H1 (cell line): ENCODE results near the gene SLC22A31. TPM values are rescaled to one million over a fixed set of nuclear protein-coding genes. Genes with fewer than 3 reads are reported as not detected.

ENCODE experiments used
- CTCF ChIA-PET: fragments of 300-600 bp; sonication (Branson Sonifier 250); formaldehyde crosslinking; loops from one replicate; lab custom pipeline; 2021; ENCODE audit not compliant: partially characterized antibody; lab: Charles Lee
- POLR2A ChIA-PET: fragments of 300-600 bp; sonication (Branson Sonifier 250); formaldehyde crosslinking; loops from one replicate; lab custom pipeline; 2021; ENCODE audit warnings: inconsistent platforms; ENCODE audit not compliant: partially characterized antibody; lab: Charles Lee
- DNase-seq, 2 experiments: peaks; one replicate each; pipeline versions ENCODE4 v3.0.0 to v3.0.0-alpha.2; 2010 to 2022; ENCODE audit warnings: low spot score in 2 of 2, low read depth in 1 of 2, mixed read lengths in 1 of 2
- FAIRE-seq: peaks from 2 replicates; lab custom pipeline; 2011; peaks lifted over from hg19 to GRCh38; lab: Jason Lieb, UNC
- H2AFZ ChIP-seq: 2 replicates; pipeline ENCODE4 v1.8.1; 2012; ENCODE audit warnings: low read length, inconsistent platforms
- H2AK5ac ChIP-seq: 2 replicates; pipeline ENCODE4 v1.6.1; 2013; ENCODE audit warnings: low read depth, low read length
- H2BK120ac ChIP-seq: replicated peaks from 2 replicates; pipeline ENCODE3; 2013; ENCODE audit warnings: low read depth, low read length, inconsistent platforms
- H2BK12ac ChIP-seq: 2 replicates; pipeline ENCODE4 v1.6.1; 2013; ENCODE audit warnings: low read depth, low read length
- H2BK15ac ChIP-seq: 2 replicates; pipeline ENCODE4 v1.6.1; 2013; ENCODE audit warnings: low read length
- H2BK20ac ChIP-seq: 2 replicates; pipeline ENCODE4 v1.6.1; 2013; ENCODE audit warnings: low read length
- H2BK5ac ChIP-seq: 2 replicates; pipeline ENCODE4 v1.6.1; 2013; ENCODE audit warnings: low read depth, low read length
- H3K14ac ChIP-seq: 2 replicates; pipeline ENCODE4 v1.6.1; 2013; ENCODE audit warnings: inconsistent platforms; ENCODE audit not compliant: insufficient read length
- H3K18ac ChIP-seq: 2 replicates; pipeline ENCODE4 v1.6.1; 2013; ENCODE audit warnings: low read length; ENCODE audit errors: extremely low read depth
- H3K23ac ChIP-seq: 2 replicates; pipeline ENCODE4 v1.6.1; 2013; ENCODE audit warnings: inconsistent platforms; ENCODE audit not compliant: insufficient read length
- H3K23me2 ChIP-seq: 2 replicates; pipeline ENCODE4 v1.6.1; 2013; ENCODE audit warnings: low read depth, low read length
- H3K27ac ChIP-seq: 2 replicates; pipeline ENCODE4 v1.6.1; 2011; ENCODE audit warnings: low read depth, low read length, inconsistent platforms
- H3K27me3 ChIP-seq, 4 experiments: replicated peaks in 1 of 4; 1 replicate in 1 of 4; 2 replicates in 3 of 4; pipeline versions ENCODE4 v1.6.1 to v1.8.1; 2011 to 2013; ENCODE audit warnings: low read length in 3 of 4, mild to moderate bottlenecking in 3 of 4, inconsistent platforms in 2 of 4, mixed read lengths in 2 of 4, moderate library complexity in 1 of 4; ENCODE audit not compliant: control insufficient read depth in 3 of 4, insufficient read depth in 3 of 4; ENCODE audit errors: extremely low read depth in 1 of 4
- H3K36me3 ChIP-seq, 4 experiments: 2 replicates each; pipeline versions ENCODE4 v1.6.1 to v1.8.1; 2011 to 2013; ENCODE audit warnings: mild to moderate bottlenecking in 4 of 4, low read length in 3 of 4, moderate library complexity in 2 of 4, control low read depth in 1 of 4, inconsistent platforms in 1 of 4; ENCODE audit not compliant: insufficient read depth in 4 of 4, control insufficient read depth in 2 of 4
- H3K4ac ChIP-seq: replicated peaks from 2 replicates; pipeline ENCODE3; 2013; ENCODE audit warnings: low read length, low read depth, mixed read lengths, inconsistent platforms; ENCODE audit not compliant: insufficient read length
- H3K4me1 ChIP-seq, 4 experiments: replicated peaks in 1 of 4; 1 replicate in 1 of 4; 2 replicates in 3 of 4; pipeline versions ENCODE4 v1.6.1 to v1.8.1; 2011 to 2013; ENCODE audit warnings: low read length in 3 of 4, inconsistent platforms in 2 of 4, mixed read lengths in 1 of 4; ENCODE audit not compliant: insufficient read depth in 4 of 4, control insufficient read depth in 3 of 4
- H3K4me2 ChIP-seq, 2 experiments: 2 replicates each; pipeline versions ENCODE4 v1.6.1 to v1.8.1; 2011 to 2013; ENCODE audit warnings: low read depth in 2 of 2, low read length in 2 of 2, control low read depth in 1 of 2, inconsistent platforms in 1 of 2, mild to moderate bottlenecking in 1 of 2; ENCODE audit not compliant: insufficient read depth in 1 of 2
- H3K4me3 ChIP-seq, 4 experiments: fragments of 200-600, 300-600 bp in 1 of 4; sonication (generic), shearing (Covaris generic), sonication (Bioruptor Twin) in 1 of 4; 2 replicates each; pipeline versions ENCODE4 v1.5.1 to v1.8.1; 2011 to 2016; ENCODE audit warnings: low read length in 4 of 4, low read depth in 3 of 4, control low read depth in 2 of 4, inconsistent platforms in 2 of 4, mild to moderate bottlenecking in 2 of 4, mixed read lengths in 1 of 4, moderate library complexity in 1 of 4; ENCODE audit not compliant: insufficient read depth in 2 of 4; ENCODE audit errors: extremely low read depth in 1 of 4
- H3K56ac ChIP-seq: replicated peaks from 2 replicates; pipeline ENCODE3; 2013; ENCODE audit warnings: low read depth, mild to moderate bottlenecking, mixed read lengths, low read length, inconsistent platforms; ENCODE audit not compliant: insufficient read length
- H3K79me1 ChIP-seq: 2 replicates; pipeline ENCODE4 v1.6.1; 2013; ENCODE audit warnings: low read depth, low read length, control low read depth
- H3K79me2 ChIP-seq, 2 experiments: 2 replicates each; pipeline versions ENCODE4 v1.6.1 to v1.8.1; 2012 to 2013; ENCODE audit warnings: low read length in 2 of 2, mild to moderate bottlenecking in 2 of 2, inconsistent platforms in 1 of 2; ENCODE audit not compliant: insufficient read depth in 2 of 2, control insufficient read depth in 1 of 2
- H3K9ac ChIP-seq, 4 experiments: replicated peaks in 1 of 4; 1 replicate in 1 of 4; 2 replicates in 3 of 4; pipeline versions ENCODE4 v1.6.1 to v1.8.1; 2011 to 2013; ENCODE audit warnings: low read depth in 3 of 4, low read length in 3 of 4, control low read depth in 2 of 4, mild to moderate bottlenecking in 2 of 4, moderate library complexity in 2 of 4, inconsistent platforms in 1 of 4; ENCODE audit errors: extremely low read depth in 1 of 4
- H3K9me3 ChIP-seq, 2 experiments: 2 replicates each; pipeline versions ENCODE4 v1.6.1 to v1.8.1; 2012 to 2013; ENCODE audit warnings: mild to moderate bottlenecking in 2 of 2, moderate library complexity in 2 of 2, control low read depth in 1 of 2, inconsistent platforms in 1 of 2, low read depth in 1 of 2, low read length in 1 of 2, mixed read lengths in 1 of 2; ENCODE audit not compliant: insufficient read depth in 2 of 2
- H4K20me1 ChIP-seq, 2 experiments: replicated peaks in 1 of 2; 2 replicates each; pipeline versions ENCODE3 to v1.8.1; 2011 to 2013; ENCODE audit warnings: inconsistent platforms in 2 of 2, low read length in 2 of 2, mild to moderate bottlenecking in 1 of 2; ENCODE audit not compliant: insufficient read depth in 2 of 2, control insufficient read depth in 1 of 2
- H4K5ac ChIP-seq: 2 replicates; pipeline ENCODE4 v1.6.1; 2013; ENCODE audit warnings: low read length, low read depth, mixed read lengths, inconsistent platforms; ENCODE audit not compliant: insufficient read length
- H4K8ac ChIP-seq: 2 replicates; pipeline ENCODE4 v1.8.0; 2013; ENCODE audit warnings: mild to moderate bottlenecking, moderate library complexity, low read length, inconsistent platforms; ENCODE audit not compliant: insufficient read depth; ENCODE audit errors: extremely low read depth
- H4K91ac ChIP-seq: replicated peaks from 2 replicates; pipeline ENCODE3; 2013; ENCODE audit warnings: low read length, mixed read lengths, inconsistent platforms; ENCODE audit not compliant: insufficient read length
- BCL11A ChIP-seq, 2 experiments: IDR thresholded peaks; one replicate each; pipeline ENCODE4 v1.6.1; 2011; ENCODE audit warnings: low read depth in 2 of 2, low read length in 2 of 2, mild to moderate bottlenecking in 2 of 2
- CHD1 ChIP-seq: IDR thresholded peaks from 2 replicates; pipeline ENCODE4 v1.6.1; 2012; ENCODE audit warnings: low read depth, low read length, improper control_type of control experiment
- CREB1 ChIP-seq: IDR thresholded peaks from 2 replicates; pipeline ENCODE4 v1.6.1; 2012; ENCODE audit warnings: inconsistent platforms
- FOSL1 ChIP-seq: IDR thresholded peaks from 2 replicates; pipeline ENCODE4 v1.6.1; 2011; ENCODE audit warnings: mild to moderate bottlenecking, low read depth, low read length, moderate library complexity; ENCODE audit not compliant: insufficient read depth
- KDM4A ChIP-seq: IDR thresholded peaks from one replicate; pipeline ENCODE4 v1.7.1; 2012; ENCODE audit warnings: low read depth, mild to moderate bottlenecking, moderate library complexity, low read length, inconsistent platforms; ENCODE audit not compliant: severe bottlenecking
- KDM5A ChIP-seq: fragments of 200-600 bp; IDR thresholded peaks from 2 replicates; pipeline ENCODE4 v1.7.1; 2012; ENCODE audit warnings: mild to moderate bottlenecking, low read length, inconsistent platforms, mixed read lengths
- POLR2A ChIP-seq, 2 experiments: IDR thresholded peaks; 1 replicate in 1 of 2; 2 replicates in 1 of 2; pipeline ENCODE4 v1.6.1; 2011; ENCODE audit warnings: low read depth in 2 of 2, low read length in 2 of 2, mild to moderate bottlenecking in 2 of 2; ENCODE audit errors: control extremely low read depth in 1 of 2
- RBBP5 ChIP-seq: IDR thresholded peaks from 2 replicates; pipeline ENCODE4 v1.7.1; 2012; ENCODE audit warnings: low read depth, mild to moderate bottlenecking, inconsistent platforms, low read length, moderate library complexity, borderline replicate concordance
- RFX5 ChIP-seq: IDR thresholded peaks from 2 replicates; pipeline ENCODE4 v1.6.1; 2011; ENCODE audit warnings: low read depth, low read length, improper control_type of control experiment, borderline replicate concordance
- SP4 ChIP-seq: IDR thresholded peaks from 2 replicates; pipeline ENCODE4 v1.6.1; 2012; ENCODE audit warnings: low read length, inconsistent platforms
- WGBS, 2 experiments: shearing (Covaris generic) in 1 of 2; methylation state at CpG; one replicate each; pipeline versions ENCODE4 v1.1.6 to v1.1.7; 2013 to 2015; ENCODE audit warnings: low lambda C conversion rate in 2 of 2, mixed read lengths in 2 of 2, inconsistent platforms in 1 of 2, low coverage in 1 of 2, missing lambda C conversion rate in 1 of 2; ENCODE audit not compliant: insufficient replicate concordance in 2 of 2, insufficient coverage in 1 of 2, insufficient read length in 1 of 2; ENCODE audit errors: extremely low coverage in 1 of 2, missing lambda C conversion rate in 1 of 2; 5-methylcytosine and 5-hydroxymethylcytosine counted together
- polyA plus RNA-seq, 7 experiments: library from polyadenylated mRNA; depleted of rRNA in 3 of 7; stranded (reverse) in 5 of 7; unstranded in 2 of 7; fragments of >200 nt in 5 of 7; fragments of 200-250 nt in 2 of 7; gene quantifications; 1 replicate in 5 of 7; 2 replicates in 1 of 7; 4 replicates in 1 of 7; pipeline versions ENCODE4 v1.2.1 to v1.2.3, GENCODE V29; 2011 to 2013; ENCODE audit warnings: missing spikeins in 2 of 7, mixed read lengths in 2 of 7
- total RNA-seq: library from RNA; stranded (reverse); fragmentation: NEBNext Ultra II Directional; extraction: Animal tissue kit (Norgen Biotek cat#: 25700); gene quantifications from 2 replicates; pipeline ENCODE4 v1.2.1, GENCODE V29; 2021
- TF ChIP-seq, protein P1 (sequence below): IDR thresholded peaks from 2 replicates; pipeline ENCODE4 v1.6.1; 2012; ENCODE audit warnings: inconsistent platforms

The SLC22A31 gene
- total and polyA plus RNA-seq, 2 of the 8 experiments (the other 6 are each of a cell fraction or from before 2014, with no cell fraction given) = 7.7 to 10.6 TPM

GRCh38 chr16:89241187-89242007 lies 41.1 kb upstream of the SLC22A31 start:
- H3K9ac ChIP-seq = peak overlapping the region; percentile 65 to 82 (median 77)
- H4K8ac ChIP-seq = peak overlapping the region; percentile 92; the same call in 1 of the 2 replicates
- H2BK120ac ChIP-seq = no peak overlapping the region
- peak overlapping the region; percentile 86; the same call in 1 of the 2 replicates for H2BK5ac ChIP-seq
- H4K91ac ChIP-seq = no peak overlapping the region
- H3K27ac ChIP-seq = peak overlapping the region; percentile 75
- no peak overlapping the region for H3K4ac ChIP-seq
- no peaks in the 10 kb centered on the region for H3K79me1 ChIP-seq
- H3K4me3 ChIP-seq = peak overlapping the region; percentile 66 to 94 (median 82)
- no peaks in the 10 kb centered on the region for H3K36me3 ChIP-seq
- H3K56ac ChIP-seq = peak overlapping the region; percentile 25
- 0 out of 7 replicates have a peak, but pooled peaks cover 0 to under 1% (median 0%) of the 10 kb centered on the region in 4 experiments for H3K27me3 ChIP-seq
- peak overlapping the region; percentile 64; the same call in 1 of the 2 replicates for H3K18ac ChIP-seq
- no peak overlapping the region for H3K23ac ChIP-seq
- H3K14ac ChIP-seq = no peak overlapping the region
- no peak overlapping the region for H2BK12ac ChIP-seq
- peak overlapping the region; percentile 31; the same call in 1 of the 2 replicates for H2BK15ac ChIP-seq
- H4K20me1 ChIP-seq = peaks cover 0 to 5% of the 10 kb centered on the region in 2 experiments
- no peak overlapping the region for H2BK20ac ChIP-seq
- peak overlapping the region; percentile 77 for H4K5ac ChIP-seq
- ChIA-PET CTCF (interaction anchor here (1.0 to 1.6 kb wide), 7 partner anchors 21 to 57 kb away, joined by 3 to 6 read pairs (median 4); no protein-coding TSS in a partner anchor), POLR2A (interaction anchor here (0.8 to 1.1 kb wide), 3 partner anchors 47 to 401 kb away, joined by 3 to 5 read pairs (median 3); partner anchors contain the start of gene ANKRD11)
- peaks cover 5% of the 10 kb centered on the region for H3K23me2 ChIP-seq
- H3K9me3 ChIP-seq = peaks cover 4 to 5% of the 10 kb centered on the region in 2 experiments; a peak in 2 of 4 replicates
- no peaks in the 10 kb centered on the region for H3K79me2 ChIP-seq
- H2AK5ac ChIP-seq = no peak overlapping the region
- 12% methylated on average over 28 of the region's 39 CpGs; no CpG with 5 or more reads in 1 of the 2 experiments for WGBS, 2 experiments
- peaks cover 0 to 4% (median 0%) of the 10 kb centered on the region in 4 experiments; a peak in 1 of 7 replicates for H3K4me1 ChIP-seq
- H3K4me2 ChIP-seq = peak overlapping the region; percentile 73
- H2AFZ ChIP-seq = no peak overlapping the region; the same call in 1 of the 2 replicates
- no peak for FAIRE-seq
- DNase-seq = peak; percentile 70 to 75
- TF ChIP-seq FOSL1 = no peak
- TF ChIP-seq, protein P1, sequence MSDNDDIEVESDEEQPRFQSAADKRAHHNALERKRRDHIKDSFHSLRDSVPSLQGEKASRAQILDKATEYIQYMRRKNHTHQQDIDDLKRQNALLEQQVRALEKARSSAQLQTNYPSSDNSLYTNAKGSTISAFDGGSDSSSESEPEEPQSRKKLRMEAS = peak; percentile 17; the same call in 1 of the 2 replicates
- peak; percentile 2 for TF ChIP-seq KDM4A
- no peak for TF ChIP-seq RFX5
- peak; percentile 74 to 77 for TF ChIP-seq POLR2A (IDR thresholded peaks at IDR 0.05; ENCODE audit: control extremely low read depth in 1 of 2, low read depth in 2 of 2, low read length in 2 of 2)
- no peak for TF ChIP-seq CHD1
- TF ChIP-seq BCL11A (IDR thresholded peaks at IDR 0.05; ENCODE audit: low read depth in 2 of 2, low read length in 2 of 2) = no peak
- TF ChIP-seq KDM5A = 0 out of 2 replicates have a peak, but pooled peaks have one; percentile 31
- 0 out of 2 replicates have a peak, but pooled peaks have one; percentile 65 for TF ChIP-seq SP4
- peak; percentile 16; the same call in 1 of the 2 replicates for TF ChIP-seq CREB1
- peak; percentile 44; the same call in 1 of the 2 replicates for TF ChIP-seq RBBP5
